Amniotic stem cell (primary cell): ENCODE data around the gene UGT1A7.
"Not testable (repeated sequence)": the region's sequence is repeated elsewhere in the genome, so short reads cannot be mapped to it uniquely, and the experiment has no call there.

Source experiments
- DNase-seq: peaks from one replicate; lab custom pipeline; 2025; lab: John Stamatoyannopoulos, UW

Gene UGT1A7

DNA sequence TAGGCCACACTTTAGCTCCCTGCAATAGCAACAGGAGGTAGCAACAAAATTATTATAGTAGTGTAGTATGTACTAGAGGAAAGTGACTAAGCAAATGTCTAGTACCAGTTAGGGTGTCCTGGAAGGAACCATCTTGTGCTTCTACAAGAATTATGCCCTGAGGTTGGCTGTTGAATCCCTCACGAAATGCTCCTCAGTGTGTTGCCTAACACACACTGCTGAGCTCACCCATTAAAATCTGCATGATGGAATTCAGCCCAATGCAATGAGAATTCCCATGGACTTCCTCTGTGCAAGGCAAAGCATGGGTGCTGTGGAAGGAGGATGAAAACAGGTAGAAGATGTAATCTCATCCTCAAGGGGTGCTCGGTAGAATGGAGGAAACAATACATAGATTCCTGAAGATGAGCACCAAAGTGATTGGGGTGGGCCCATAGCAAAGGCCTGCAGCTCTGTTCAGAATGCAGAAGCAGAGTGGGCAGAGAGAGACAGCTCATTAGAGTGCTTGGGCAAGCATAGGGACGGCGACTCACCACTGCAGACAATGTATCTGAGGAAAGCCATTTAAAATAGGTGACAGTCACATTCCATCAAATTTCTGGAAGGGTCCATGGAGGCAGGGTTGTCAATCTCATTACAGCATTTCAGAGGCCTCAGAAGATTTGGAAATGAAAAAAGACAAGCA lies 1.2 kb upstream of the UGT1A7 start:
- DNase-seq: no peak

DNA sequence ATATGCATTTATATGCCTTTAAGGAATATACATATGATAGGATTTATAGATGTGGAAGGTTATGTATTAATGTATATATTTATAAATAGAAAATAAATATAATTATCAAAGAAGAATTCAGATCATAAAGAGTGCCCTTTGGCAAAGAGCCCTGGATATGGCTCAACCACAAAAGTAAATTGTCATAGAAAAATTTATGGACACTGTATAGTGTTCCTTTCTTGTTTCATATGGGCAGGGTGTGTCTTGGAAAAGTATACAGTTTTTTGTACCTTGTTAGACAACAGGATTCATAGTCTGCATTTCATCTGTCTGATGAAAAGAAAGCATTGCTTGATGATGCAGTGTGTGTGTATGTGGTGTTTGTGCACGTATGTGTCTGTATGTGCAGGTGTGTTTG lies 2.9 kb downstream of the UGT1A7 start:
- DNase-seq: no peak

DNA sequence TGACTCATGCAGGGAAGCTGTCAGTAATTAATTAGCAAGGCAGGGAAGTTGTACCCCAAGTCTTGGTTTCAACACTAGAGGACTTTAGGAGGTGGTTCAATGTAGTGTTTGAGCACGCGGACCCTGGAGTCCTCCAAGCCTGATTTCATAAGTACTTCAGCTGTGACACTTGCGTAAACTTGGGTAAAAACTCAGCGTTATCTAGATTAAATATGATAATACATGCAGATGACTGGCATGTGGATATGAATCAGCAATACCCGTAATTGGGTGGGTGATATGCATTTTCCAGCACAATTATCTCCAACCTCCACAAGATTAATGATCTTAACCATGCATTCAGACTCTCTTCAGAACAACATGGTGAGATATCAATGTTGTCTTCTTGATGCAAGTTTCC lies 5.2 kb downstream of the UGT1A7 start:
- DNase-seq: no peak

DNA sequence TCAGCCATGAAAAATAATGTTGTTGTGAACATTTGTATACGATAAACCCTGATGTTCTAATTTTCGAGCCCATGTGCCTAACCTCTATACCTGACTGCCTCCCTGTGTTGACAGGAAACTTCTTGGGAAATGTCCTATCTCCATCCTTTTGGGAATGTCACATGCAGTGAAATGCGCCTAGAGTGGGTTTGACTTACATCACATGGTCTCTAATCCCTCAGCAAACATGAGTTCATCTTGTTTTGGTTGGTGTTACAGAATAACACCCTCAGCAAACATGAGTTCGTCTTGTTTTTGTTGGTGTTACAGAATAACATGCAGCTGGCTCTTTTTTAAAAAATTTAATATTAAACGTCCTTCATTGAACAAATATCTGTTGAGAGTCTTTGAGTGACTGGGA lies 6.6 kb downstream of the UGT1A7 start:
- no peak for DNase-seq

DNA sequence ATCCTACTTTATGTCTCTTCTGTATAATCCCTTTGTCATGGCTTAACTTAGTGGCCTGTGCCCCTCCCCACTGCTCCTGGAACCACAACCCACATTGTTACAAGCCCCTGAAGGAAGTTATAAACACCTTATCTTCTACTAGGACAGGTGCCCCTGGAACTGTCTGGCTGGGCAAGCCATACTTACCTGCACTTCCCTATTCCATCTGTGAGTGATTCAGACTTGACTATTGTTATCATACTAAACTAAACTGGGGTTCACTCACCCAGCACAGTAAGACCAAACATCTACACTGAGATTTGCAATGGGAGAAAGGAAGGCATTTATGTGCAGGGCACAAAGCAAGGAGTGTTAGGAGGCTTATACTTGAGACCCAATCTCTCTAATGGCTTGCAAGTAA lies 7.3 kb downstream of the UGT1A7 start:
- DNase-seq: no peak

DNA sequence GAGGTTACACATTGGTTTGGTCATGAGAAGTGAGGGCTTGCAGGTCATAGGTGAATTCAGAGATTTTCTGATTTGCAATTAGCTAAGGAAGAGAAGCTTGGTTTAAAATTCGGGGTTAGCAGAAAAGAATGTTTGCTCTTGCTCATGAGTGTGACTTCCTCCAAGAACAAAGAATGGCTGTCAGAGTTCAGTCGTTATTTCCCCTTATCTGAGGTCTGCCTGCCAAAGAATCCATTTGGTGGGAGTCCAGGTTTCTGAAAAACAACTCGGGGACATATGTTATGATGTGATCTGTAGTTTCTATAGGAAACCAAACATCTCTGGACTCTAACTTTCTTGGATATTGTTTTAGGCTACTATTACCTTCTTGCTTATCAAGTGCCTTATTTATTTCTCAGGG lies 7.8 kb downstream of the UGT1A7 start:
- DNase-seq: no peak

DNA sequence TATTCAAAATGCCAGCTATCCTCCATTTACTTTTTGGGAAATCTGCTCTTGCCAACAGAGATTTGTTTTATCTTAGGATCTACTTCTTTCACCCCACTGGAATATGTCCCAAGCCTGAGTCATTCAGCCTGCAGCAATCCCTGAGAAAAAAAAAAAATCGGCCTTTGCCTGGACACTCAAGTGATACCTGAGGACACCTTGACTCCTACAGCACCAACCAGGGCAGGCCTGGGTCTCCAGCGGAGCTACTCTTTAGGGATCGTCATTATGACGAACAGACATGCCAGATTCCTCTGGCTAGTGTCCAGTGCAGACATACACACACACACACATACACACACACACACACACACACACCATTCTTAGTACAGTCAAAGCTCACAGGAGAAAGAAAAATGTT lies 8.7 kb downstream of the UGT1A7 start:
- DNase-seq: no peak

DNA sequence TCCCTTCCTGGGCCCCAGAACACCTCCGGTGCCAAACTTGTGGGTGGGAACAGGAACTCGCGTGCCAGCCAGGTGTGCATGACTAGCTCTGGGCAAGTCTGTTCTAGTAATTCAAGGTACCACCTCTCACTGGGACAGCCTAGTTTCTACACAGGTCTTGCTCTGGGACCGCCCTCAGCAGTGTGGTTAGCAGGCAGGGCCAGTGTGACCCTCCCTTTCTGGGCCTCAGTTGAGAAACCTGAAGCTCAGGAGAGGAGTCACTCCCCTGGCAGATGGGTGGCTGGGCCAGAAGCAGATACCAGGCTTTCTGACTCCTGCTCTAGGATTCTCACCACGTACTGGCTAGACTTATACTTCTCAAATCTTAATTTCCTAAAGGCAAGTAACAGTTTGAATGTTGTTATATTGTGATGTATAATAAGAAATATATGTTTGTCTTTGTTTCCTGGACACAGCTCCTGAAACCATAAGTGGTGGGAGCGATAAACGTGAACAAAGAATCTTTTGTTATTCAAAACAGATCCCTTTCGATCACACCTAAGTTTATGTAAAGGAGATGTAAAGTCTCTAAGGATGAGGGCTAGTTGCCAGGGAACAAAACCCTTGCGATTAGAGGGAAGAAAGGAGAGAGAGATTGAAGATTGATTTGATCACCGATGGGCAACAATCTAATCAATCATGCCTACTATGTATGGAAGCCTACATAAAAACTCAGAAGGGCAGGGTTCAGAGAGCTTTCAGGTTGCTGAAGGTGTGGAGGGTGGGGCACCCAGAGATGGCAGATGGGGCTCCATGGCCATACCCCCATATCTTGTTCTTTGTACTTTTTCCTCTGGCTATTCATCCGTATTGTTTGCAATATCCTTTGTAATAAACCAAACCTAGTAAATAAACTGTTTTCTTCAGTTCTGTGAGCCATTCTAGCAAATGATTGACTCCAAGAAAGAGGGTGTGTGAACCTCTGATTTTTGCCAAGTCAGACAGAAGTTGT lies 10.0 kb downstream of the UGT1A7 start:
- DNase-seq: no peak

DNA sequence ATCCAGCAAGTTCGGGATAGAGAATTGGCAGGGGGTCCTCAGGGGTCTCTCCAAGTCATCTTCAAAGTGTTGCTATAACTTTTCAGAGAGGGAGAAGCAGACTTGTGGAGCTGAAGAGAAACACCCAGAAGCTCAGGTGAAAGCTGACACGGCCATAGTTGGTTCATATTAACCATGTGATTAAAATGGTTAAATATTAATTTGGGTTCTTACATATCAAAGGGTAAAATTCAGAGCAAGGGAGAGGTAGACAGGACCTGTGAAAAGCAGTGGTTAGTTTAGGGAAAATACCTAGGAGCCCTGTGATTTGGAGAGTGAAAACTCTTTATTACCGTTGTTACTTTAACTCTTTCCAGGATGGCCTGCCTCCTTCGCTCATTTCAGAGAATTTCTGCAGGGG lies 10.9 kb downstream of the UGT1A7 start, which contains the start of gene UGT1A6:
Gene UGT1A6 (plus strand): TSS at position 243 of the 400 bp plus-strand sequence. CDS start 115 bp downstream, at position 358.
- no peak for DNase-seq

DNA sequence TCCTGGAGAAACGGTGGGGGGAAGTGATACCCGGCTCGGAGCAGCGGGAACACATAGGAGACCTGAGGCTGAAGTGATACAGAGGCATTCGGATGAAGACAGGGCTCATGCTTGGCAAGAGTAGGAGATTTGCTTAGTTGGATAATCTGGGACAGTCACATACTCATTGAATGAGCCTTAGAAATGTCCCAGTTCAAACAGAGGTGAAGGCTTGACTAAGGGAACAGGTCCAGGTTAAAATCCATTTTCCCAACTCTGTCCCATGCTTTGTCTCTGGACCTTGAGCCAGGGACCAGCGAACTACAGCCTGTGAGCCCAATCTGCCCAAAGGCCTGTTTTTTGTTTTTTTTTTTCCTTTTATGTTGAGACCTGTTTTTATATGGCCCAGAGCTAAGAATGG lies 12.3 kb downstream of the UGT1A7 start:
- DNase-seq: no peak

DNA sequence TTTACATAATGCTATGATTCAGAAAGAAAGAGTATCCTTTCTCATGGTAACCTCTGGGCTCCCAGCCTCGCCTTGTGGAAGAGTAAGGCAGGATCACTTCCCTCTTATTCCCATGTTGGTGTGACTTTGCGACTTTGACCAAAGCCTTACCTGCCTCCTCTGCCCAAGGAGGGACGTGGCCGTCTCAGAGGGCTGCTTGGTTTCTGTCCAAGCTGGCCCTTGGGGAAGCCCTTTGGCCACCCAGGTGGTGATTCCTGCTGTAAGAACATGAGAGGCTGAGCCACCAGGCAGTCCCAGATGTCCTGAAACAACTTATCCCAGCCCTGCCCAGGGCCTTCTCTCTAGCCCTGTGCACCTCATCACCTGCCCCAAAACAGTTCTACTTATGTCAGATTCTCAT lies 17.0 kb downstream of the UGT1A7 start:
- DNase-seq: no peak

DNA sequence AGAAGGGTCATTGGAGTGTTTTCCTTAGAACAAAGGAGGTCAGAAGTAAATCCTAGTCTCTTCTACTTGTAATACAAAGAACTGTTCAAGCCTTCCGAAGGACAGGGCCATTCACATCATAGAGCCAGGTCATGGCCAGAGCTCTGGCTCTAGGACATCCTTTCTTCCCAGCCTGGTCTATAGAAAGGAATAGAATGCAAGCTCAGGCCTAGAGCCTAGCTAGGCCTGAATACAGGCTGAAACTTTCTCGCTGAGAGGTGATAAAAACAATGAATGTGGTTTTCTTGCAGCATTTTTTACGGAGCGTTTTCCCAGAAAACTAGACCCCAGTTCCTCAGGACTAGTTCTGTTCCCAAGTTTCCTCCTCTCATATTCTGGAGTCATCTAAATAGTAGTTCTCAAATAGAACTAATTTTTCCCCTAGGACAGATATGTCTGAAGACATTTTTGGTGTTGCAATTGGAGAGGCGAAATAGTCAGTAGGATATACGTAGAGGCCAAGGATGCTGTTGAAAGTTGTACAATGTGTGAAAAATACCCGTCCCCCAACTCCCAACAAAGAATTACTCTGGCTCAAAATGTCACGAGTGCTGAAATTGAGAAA lies 17.8 kb downstream of the UGT1A7 start:
- DNase-seq: no peak

DNA sequence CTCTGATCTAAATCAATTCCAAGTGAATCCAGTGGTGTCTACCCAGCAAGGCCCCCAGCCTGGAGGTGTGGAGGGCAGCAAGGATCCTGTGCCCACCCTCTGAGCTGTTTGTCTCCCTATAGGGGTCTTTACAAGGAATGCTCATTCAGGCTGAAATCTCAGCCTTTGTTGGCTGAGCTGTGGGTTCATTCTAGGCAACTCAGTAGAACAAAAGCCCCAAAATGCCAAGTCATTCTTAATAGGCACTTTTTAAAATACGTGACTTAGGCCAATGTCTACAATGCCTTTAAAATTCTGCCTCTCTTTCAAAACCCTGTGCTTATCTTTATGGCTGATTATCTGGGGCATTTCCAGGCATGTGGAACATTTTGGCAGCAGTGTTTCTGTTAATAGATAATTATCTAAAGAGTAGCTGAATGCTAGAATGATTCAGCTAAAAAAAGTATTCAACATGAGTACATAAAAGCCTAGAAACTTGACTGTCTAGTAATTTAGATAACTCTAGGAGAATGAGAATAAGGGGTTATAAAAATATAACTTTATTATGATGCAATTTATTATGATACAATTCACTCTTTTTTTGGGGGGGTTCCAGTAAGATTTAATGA lies 18.4 kb downstream of the UGT1A7 start:
- peak; percentile 32 for DNase-seq

DNA sequence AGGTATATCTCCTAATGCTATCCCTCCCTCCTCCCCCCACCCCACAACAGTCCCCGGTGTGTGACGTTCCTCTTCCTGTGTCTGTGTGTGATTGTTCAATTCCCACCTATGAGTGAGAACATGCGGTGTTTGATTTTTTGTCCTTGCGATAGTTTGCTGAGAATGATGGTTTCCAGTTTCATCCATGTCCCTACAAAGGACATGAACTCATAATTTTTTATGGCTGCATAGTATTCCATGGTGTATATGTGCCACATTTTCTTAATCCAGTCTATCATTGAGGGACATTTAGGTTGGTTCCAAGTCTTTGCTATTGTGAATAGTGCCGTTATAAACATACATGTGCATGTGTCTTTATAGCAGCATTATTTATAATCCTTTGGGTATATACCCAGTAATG lies 19.1 kb downstream of the UGT1A7 start:
- DNase-seq: not testable (repeated sequence)

DNA sequence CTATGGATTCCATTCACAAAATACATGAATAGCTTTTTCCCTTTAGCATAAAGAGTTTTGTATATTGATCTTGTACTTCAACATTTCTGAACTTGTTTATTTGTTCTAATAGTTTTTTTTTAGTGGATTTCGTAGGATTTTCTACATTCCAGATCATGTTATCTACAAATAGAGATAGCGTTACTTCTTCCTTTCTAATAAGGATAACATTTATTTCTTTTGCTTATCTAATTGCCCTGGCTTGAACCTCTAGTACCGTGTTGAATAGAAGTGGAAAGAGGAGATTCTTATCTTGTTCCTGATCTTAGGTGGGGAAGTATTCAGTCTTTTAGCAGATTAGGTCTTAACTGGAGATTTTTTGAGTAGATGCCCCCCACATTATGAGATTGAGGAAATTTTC lies 20.5 kb downstream of the UGT1A7 start:
- no peak for DNase-seq

DNA sequence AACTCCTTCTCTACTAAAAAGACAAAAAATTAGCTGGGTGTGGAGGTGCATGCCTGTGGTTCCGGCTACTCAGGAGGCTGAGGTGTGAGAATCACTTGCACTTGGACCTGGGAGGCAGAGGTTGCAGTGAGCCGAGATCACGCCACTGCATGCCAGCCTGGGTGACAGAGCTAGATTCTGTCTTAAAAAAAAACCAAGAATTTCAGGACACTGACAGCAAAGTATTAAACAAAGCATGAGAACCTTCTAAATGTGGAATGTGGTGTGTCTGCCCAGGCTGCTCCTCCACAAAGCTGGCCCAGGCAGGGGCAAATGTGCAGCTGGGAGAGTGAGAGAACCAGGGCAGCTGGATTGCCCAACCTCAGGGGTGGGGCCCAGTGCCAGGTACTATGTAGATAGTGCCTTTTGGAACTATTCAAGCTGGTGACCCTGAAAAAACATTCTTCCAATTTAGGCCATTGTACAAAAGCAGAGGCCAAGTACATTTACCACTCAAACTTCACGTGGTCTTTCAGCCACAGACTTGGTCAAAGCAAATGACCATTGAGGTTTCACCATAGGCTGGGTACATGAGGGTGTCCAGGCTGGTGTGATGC lies 24.3 kb downstream of the UGT1A7 start:
- DNase-seq: no peak

DNA sequence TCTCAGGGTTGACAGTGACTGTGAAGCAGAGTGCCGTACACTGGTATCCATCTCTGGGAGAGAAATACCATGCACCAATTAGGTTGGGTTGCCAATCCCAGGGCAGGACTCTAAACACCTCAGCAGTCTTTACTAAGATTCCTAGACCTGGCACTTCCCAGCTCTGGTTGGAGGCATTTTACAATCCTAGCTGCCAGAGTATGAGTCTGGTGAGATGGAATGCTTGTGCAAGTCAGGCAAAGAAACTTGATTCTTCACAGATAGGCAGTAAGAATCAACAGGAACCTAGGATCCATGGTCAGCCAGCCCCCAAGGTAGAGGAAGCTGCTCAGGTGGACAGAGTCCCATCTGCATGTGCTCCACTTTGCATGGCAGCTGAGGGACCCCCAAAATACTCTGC lies 25.0 kb downstream of the UGT1A7 start:
- DNase-seq: peak; percentile 55

DNA sequence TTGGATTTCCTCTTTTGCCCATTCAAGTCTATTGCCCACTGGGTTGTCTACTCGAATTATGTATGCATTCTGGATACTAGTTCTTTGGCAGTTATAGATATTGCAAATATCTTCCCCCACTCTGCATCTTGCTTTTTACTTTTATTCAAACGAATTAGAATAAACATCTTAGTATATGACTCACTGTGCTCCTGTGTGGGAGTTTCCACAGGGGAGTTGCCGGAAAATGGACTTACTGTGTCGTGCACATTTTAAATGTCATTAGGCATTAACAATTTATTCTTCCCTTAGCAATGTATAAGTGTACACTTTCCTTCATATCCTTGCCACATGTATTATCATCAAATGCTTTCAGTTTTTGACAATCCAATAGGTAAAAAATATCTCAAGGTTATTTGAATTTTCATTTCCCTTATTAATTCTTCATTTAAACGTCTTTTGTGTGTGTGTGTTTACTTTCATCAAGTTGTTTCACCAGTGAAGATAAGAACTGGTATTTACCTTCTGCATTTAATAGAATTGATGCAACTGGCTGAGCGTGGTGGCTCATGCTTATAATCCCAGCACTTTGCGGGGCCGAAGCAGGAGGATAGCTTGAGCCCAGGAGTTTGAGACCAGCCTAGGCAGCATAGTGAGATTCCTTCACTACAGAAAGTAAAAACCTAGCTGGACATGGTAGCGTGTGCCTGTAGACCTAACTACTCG lies 26.4 kb downstream of the UGT1A7 start:
- DNase-seq: no peak

DNA sequence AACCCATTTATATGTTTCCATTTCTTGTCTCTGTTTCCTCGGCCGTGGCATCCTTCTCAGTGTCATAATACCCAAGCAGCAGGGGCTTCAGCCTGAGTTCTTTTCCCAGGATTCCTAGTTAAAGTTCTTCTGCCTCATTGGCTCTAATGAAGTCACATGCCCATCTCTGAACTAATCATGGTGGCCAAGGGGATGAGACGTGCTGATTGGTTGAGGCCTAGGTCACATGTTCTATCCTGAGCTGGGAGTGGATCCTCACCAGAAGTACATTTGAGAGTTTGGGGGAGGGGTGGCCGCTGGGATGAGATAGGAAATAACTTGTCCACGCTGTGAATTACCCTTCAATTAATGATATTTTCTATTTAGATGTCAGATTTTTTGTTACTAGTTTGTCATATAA lies 27.2 kb downstream of the UGT1A7 start:
- DNase-seq: no peak

DNA sequence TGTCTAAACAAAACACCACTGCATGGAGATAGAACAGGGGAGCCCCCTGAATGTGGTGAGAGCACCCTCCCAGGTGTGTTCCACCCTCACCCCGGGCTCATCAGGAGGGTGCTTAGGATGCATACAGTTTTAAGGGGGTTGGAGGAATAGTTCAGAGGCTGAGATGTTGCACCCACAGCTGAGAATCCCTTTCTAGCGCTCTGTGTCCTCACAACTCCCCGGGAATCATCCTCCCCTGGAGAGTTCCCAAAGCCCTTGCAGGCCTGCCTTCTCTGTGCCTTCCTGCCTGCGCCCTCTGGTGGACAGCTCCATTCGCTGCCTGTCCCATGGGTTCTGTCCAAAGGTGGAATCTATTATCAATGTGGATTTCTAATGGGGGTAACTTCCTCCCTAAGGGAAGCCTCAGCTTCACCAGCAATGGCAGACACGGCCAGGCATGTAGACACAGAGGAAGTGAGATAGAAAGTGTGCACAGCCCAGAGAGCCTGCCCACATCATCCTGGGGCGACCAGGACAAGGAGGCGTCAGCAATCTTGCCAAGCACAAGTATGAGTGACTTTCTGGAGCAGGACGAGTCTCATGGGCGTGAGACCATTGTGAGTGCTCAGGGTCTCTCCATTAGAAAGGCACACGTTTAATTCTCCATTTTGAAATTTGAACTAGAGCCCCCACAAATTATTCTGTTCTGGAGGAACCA lies 29.8 kb downstream of the UGT1A7 start:
- peak; percentile 75 for DNase-seq
